ENCODE results near the gene NT5DC3.

- TF ChIP-seq CTCF (conservative IDR thresholded peaks at IDR 0.05; ENCODE audit: low read length) (no peak), EZH2phosphoT487 (IDR thresholded peaks at IDR 0.05; ENCODE audit: borderline replicate concordance) (no peak)
Observed at GRCh38 chr12:103799857-103800771, 40.9 kb downstream of the NT5DC3 start.

All from Loucy (cell line).